K562 (cell line): Measurements from ENCODE around the gene NKAPL. TPM values are rescaled to one million over a fixed set of nuclear protein-coding genes. Genes with fewer than 3 reads are reported as not detected.
A peak's percentile ranks its signal among the peaks of the same experiment; 100 is the strongest.

ENCODE experiments used
- ESRRA ChIP-seq: fragments of 450-650 bp; IDR thresholded peaks from 2 replicates; pipeline ENCODE4 v1.6.1; 2014; ENCODE audit warnings: low read depth, mild to moderate bottlenecking, moderate library complexity, borderline replicate concordance
- NFYB ChIP-seq: IDR thresholded peaks from 2 replicates; pipeline ENCODE4 v1.6.1; 2011; ENCODE audit warnings: mild to moderate bottlenecking, moderate library complexity; ENCODE audit not compliant: insufficient read length; ENCODE audit errors: extremely low read depth
- PTRF ChIP-seq: fragments of 450-650 bp; IDR thresholded peaks from 2 replicates; pipeline ENCODE4 v1.6.1; 2016; ENCODE audit warnings: mild to moderate bottlenecking, missing genetic modification characterization, missing compliant biosample characterization
- RHOXF2B ChIP-seq: fragments of 250-450 bp; sonication (Bioruptor Pico); conservative IDR thresholded peaks from 2 replicates; pipeline ENCODE4 v1.5.1; 2021
- SP2 ChIP-seq: IDR thresholded peaks from 2 replicates; pipeline ENCODE4 v1.6.1; 2011; ENCODE audit warnings: mild to moderate bottlenecking, low read depth, low read length, moderate library complexity; ENCODE audit not compliant: poor library complexity, severe bottlenecking; ENCODE audit errors: extremely low read depth
- TBP ChIP-seq: optimal IDR thresholded peaks from 2 replicates; pipeline ENCODE3; 2011; ENCODE audit warnings: low read depth, low read length, improper control_type of control experiment
- ZFX ChIP-seq: sonication (generic); formaldehyde crosslinking; IDR thresholded peaks from 2 replicates; pipeline ENCODE4 v1.8.0; 2022; ENCODE audit warnings: mild to moderate bottlenecking, missing genetic modification reagents, moderate library complexity
- polyA plus RNA-seq, 8 experiments: library from polyadenylated mRNA; depleted of rRNA in 4 of 8; stranded (reverse) in 5 of 8; unstranded in 3 of 8; fragments of >200 nt; fragmentation: Nextera tagmentation in 2 of 8; fragmentation: Illumina TruSeq in 1 of 8; extraction: Ambion mirVana in 2 of 8; extraction: Trizol in 1 of 8; gene quantifications; 2 replicates each; pipeline versions ENCODE4 v1.2.1 to v1.2.3, GENCODE V29; 2011 to 2014; ENCODE audit warnings: inconsistent platforms in 1 of 8, missing spikeins in 1 of 8
- total RNA-seq, 7 experiments: library from RNA; depleted of rRNA in 6 of 7; stranded (reverse); fragments of >200 nt in 6 of 7; fragmentation: Illumina TruSeq in 2 of 7; extraction: Trizol in 2 of 7; gene quantifications; 2 replicates each; pipeline versions ENCODE4 v1.2.1 to v1.2.3, GENCODE V29; 2011 to 2021; ENCODE audit warnings: low replicate concordance in 1 of 7
- TF ChIP-seq, protein P1 (sequence below): fragments of 450-650 bp; IDR thresholded peaks from 2 replicates; pipeline ENCODE4 v1.6.1; 2017; ENCODE audit warnings: antibody characterized with exemption, mild to moderate bottlenecking
- TF ChIP-seq, protein P2 (sequence below): fragments of 250-450 bp; sonication (Bioruptor Pico); IDR thresholded peaks from 2 replicates; pipeline ENCODE4 v1.5.1; 2021; ENCODE audit warnings: mild to moderate bottlenecking
- TF ChIP-seq, protein P3 (sequence below): fragments of 150-350 bp; IDR thresholded peaks from 2 replicates; pipeline ENCODE4 v1.6.1; 2014; ENCODE audit warnings: low read depth, mild to moderate bottlenecking, low read length, borderline replicate concordance
- TF ChIP-seq, protein P4 (sequence below): IDR thresholded peaks from 2 replicates; pipeline ENCODE4 v1.6.1; 2014; ENCODE audit warnings: antibody characterized with exemption

The NKAPL gene
- total and polyA plus RNA-seq, 9 of the 15 experiments (the other 6 are each of a cell fraction or from before 2014, with no cell fraction given) = not detected

DNA sequence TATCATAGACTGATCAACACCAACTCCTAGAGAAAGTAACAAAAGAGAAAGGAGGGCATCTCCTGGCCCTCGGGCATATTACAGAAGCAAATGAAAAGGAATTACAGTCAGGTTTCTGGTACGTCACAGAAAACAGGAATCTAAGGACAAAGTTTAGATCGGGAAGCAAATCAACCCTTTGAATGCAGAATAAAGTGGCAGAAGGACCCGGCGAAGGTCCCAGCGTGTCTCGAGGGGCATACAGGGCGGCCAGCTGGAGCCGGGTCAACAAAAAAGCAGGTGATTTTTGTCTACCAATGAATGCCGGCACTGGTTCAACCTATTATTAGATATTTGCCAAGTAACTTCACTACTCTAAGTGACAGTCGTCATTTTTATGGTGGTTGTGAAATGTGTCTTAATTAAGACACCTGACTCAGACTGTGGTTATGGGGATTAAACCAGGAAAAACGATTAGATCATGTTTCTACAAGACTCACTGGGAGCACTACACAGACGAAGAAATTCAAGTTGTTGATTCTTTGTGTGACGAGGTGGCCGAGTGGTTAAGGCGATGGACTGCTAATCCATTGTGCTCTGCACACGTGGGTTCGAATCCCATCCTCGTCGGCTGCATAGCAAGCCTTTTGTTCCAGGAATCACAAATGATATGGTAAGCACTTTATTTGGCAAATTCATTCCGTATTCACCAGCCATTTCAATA is 46.4 kb upstream of the NKAPL start (continued):
- TF ChIP-seq, protein P1, sequence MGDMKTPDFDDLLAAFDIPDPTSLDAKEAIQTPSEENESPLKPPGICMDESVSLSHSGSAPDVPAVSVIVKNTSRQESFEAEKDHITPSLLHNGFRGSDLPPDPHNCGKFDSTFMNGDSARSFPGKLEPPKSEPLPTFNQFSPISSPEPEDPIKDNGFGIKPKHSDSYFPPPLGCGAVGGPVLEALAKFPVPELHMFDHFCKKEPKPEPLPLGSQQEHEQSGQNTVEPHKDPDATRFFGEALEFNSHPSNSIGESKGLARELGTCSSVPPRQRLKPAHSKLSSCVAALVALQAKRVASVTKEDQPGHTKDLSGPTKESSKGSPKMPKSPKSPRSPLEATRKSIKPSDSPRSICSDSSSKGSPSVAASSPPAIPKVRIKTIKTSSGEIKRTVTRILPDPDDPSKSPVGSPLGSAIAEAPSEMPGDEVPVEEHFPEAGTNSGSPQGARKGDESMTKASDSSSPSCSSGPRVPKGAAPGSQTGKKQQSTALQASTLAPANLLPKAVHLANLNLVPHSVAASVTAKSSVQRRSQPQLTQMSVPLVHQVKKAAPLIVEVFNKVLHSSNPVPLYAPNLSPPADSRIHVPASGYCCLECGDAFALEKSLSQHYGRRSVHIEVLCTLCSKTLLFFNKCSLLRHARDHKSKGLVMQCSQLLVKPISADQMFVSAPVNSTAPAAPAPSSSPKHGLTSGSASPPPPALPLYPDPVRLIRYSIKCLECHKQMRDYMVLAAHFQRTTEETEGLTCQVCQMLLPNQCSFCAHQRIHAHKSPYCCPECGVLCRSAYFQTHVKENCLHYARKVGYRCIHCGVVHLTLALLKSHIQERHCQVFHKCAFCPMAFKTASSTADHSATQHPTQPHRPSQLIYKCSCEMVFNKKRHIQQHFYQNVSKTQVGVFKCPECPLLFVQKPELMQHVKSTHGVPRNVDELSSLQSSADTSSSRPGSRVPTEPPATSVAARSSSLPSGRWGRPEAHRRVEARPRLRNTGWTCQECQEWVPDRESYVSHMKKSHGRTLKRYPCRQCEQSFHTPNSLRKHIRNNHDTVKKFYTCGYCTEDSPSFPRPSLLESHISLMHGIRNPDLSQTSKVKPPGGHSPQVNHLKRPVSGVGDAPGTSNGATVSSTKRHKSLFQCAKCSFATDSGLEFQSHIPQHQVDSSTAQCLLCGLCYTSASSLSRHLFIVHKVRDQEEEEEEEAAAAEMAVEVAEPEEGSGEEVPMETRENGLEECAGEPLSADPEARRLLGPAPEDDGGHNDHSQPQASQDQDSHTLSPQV = peak; percentile 95
- TF ChIP-seq, protein P2, sequence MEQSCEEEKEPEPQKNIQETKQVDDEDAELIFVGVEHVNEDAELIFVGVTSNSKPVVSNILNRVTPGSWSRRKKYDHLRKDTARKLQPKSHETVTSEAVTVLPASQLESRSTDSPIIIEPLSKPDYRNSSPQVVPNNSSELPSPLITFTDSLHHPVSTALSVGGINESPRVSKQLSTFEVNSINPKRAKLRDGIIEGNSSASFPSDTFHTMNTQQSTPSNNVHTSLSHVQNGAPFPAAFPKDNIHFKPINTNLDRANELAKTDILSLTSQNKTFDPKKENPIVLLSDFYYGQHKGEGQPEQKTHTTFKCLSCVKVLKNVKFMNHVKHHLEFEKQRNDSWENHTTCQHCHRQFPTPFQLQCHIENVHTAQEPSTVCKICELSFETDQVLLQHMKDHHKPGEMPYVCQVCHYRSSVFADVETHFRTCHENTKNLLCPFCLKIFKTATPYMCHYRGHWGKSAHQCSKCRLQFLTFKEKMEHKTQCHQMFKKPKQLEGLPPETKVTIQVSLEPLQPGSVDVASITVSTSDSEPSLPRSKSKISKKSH = no peak
- TF ChIP-seq ESRRA = peak; percentile 84
- TF ChIP-seq RHOXF2B (CRISPR knock-in tag) = no peak
- no peak for TF ChIP-seq NFYB
- TF ChIP-seq, protein P3, sequence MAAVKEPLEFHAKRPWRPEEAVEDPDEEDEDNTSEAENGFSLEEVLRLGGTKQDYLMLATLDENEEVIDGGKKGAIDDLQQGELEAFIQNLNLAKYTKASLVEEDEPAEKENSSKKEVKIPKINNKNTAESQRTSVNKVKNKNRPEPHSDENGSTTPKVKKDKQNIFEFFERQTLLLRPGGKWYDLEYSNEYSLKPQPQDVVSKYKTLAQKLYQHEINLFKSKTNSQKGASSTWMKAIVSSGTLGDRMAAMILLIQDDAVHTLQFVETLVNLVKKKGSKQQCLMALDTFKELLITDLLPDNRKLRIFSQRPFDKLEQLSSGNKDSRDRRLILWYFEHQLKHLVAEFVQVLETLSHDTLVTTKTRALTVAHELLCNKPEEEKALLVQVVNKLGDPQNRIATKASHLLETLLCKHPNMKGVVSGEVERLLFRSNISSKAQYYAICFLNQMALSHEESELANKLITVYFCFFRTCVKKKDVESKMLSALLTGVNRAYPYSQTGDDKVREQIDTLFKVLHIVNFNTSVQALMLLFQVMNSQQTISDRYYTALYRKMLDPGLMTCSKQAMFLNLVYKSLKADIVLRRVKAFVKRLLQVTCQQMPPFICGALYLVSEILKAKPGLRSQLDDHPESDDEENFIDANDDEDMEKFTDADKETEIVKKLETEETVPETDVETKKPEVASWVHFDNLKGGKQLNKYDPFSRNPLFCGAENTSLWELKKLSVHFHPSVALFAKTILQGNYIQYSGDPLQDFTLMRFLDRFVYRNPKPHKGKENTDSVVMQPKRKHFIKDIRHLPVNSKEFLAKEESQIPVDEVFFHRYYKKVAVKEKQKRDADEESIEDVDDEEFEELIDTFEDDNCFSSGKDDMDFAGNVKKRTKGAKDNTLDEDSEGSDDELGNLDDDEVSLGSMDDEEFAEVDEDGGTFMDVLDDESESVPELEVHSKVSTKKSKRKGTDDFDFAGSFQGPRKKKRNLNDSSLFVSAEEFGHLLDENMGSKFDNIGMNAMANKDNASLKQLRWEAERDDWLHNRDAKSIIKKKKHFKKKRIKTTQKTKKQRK = no peak
- peak; percentile 100 for TF ChIP-seq TBP
- 0 out of 2 replicates have a peak, but pooled peaks have one; percentile 42 for TF ChIP-seq ZFX (CRISPR knock-in tag)
- no peak for TF ChIP-seq SP2
- TF ChIP-seq, protein P4, sequence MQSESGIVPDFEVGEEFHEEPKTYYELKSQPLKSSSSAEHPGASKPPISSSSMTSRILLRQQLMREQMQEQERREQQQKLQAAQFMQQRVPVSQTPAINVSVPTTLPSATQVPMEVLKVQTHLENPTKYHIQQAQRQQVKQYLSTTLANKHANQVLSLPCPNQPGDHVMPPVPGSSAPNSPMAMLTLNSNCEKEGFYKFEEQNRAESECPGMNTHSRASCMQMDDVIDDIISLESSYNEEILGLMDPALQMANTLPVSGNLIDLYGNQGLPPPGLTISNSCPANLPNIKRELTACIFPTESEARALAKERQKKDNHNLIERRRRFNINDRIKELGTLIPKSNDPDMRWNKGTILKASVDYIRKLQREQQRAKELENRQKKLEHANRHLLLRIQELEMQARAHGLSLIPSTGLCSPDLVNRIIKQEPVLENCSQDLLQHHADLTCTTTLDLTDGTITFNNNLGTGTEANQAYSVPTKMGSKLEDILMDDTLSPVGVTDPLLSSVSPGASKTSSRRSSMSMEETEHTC = no peak
- no peak for TF ChIP-seq PTRF (tag)
